Stimulated activated CD4-positive, alpha-beta T cell treated with anti-CD3 and anti-CD28 coated beads, Interleukin-4, amount 100 ng/mL, for 4 hours (primary cell): ENCODE data around the gene ARL8A.
"Not testable (repeated sequence)": the region's sequence is repeated elsewhere in the genome, so short reads cannot be mapped to it uniquely, and the experiment has no call there.

Experiments used
- DNase-seq, 2 experiments: peaks; one replicate each; pipeline ENCODE4 v3.0.0-alpha.2; 2020

Gene ARL8A

DNA sequence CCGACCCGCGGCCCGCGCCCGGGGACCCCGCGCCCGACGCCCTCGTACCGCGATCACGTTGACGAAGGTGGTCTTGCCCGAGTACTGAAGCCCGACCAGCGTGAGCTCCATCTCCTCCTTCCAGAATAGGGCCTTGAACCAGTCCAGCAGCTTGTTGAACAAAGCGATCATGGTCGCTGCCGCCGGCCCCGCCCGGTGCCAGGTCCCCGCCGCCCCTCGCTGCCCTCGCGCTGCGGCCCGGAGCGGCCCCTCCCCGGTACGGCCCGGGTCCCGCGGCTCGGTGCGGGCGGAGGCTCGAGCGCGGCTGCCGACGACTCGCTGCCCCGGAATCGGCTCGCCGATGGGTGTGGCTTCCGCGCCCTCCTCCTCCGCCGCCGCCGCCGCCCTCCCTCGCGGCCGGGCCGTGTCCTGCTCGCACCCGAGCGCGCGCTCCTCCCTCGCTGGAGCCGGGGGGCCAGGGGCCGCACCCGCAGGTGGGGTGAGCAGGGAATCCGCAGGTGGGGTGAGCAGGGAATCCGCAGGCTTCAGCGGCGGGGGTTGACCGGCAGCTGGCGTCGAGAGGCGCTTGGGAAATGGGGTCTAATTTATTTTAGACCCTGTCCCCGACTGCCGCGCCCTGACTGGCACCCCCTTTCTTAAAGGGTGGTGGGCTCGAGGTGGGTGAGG lies at the start of gene ARL8A:
TSS of gene ARL8A (minus strand) at position 336 of the 666 bp plus-strand sequence. CDS start at position 171, 165 bp downstream.
- peak; percentile 58 to 72 for DNase-seq

DNA sequence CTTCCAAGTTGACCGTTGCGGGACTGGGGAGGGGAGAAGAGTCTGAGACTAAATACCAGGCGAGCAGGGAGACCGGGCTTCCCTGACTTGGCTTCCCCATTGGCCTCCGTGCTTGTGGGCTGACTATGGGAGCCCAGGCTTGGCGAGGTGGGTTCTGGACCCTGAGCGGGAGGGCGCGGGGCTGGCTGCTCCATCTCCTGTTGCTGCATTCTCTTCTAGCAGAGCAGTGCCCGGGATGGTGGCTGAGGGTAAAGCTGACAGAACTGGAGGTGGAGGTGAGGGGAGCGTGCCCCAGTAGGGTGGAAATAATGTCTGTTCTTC lies 49.8 kb upstream of the ARL8A start:
- no peak for DNase-seq

DNA sequence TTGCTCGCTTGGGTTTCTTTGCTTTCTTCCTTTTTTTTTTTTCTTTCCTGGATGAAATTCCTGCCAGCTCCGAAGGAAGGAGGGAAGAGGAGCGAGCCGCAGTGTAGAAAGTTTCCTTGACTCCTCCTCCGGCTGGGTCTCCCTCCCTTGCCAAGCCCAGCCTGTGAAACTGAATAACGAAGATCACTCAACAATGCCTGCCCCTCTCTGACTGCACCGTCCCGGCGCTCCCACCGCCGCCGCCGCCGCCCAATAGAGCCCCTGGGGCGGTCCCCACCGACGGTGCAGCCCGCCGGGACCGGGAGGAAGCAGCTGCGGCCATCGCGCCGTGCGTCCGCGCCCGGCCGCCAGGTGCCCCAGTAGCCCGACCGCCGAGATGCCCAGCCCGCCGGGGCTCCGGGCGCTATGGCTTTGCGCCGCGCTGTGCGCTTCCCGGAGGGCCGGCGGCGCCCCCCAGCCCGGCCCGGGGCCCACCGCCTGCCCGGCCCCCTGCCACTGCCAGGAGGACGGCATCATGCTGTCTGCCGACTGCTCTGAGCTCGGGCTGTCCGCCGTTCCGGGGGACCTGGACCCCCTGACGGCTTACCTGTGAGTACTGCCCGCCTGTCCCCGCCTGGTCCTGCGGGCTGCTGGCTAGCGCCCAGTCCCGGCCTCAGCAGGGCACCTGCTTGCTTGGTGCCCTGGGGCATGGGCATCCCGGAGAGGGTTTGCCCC lies 49.2 kb upstream of the ARL8A start, which contains the start of gene LGR6:
TSS of gene LGR6 (plus strand) at position 186 of the 714 bp plus-strand sequence. CDS start at position 377, 191 bp downstream.
- DNase-seq: no peak

DNA sequence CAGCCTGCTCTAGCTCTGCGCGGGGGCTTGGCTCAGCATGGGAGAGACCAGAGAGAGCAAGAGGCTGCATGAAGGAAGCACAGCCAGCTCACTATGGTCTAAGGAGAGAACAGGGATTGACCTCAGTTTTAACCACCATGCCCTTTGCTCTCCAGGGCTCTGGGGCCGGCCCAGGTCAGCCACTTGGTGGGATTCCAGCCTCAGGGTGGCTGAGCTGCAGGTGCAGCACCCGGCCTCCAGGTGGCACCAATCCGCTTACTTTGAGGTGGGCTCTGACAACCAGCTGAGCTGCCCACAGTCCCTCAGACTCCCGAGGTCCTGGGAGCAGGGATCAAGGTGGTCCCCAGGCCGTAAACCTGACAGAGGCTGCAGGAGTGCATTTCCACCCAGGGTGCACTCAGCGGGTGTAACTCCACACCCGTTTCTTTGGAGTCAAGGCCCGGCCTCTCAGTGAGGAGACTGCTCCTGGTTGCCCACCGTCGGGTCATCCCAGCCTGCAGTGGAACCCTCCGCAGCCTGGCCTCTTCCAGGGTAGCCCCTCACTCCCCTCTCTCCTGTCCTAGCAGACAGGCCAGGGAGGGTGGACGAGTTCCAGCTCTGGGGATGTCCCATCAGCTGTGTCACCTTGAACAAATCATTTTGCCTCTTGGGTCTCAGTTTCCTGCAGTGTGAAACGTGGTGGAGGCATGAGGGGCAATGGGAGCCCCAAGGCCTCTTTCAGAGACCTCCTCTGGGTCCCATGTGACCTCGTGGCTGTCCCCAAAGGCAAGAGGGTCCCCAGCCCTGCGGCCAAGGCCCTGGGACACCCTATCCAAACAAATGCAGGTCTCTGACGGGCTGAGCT lies 48.5 kb upstream of the ARL8A start:
- peak; percentile 29 to 56 for DNase-seq

DNA sequence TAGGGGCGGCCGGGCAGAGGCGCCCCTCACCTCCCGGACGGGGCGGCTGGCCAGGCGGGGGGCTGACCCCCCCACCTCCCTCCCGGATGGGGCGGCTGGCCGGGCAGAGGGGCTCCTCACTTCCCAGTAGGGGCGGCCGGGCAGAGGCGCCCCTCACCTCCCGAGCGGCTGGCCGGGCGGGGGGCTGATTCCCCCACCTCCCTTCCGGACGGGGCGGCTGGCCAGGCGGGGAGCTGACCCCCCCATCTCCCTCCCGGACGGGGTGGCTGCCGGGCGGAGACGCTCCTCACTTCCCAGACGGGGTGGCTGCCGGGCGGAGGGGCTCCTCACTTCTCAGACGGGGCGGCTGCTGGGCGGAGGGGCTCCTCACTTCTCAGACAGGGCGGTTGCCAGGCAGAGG lies 46.9 kb upstream of the ARL8A start:
- not testable (repeated sequence) for DNase-seq

DNA sequence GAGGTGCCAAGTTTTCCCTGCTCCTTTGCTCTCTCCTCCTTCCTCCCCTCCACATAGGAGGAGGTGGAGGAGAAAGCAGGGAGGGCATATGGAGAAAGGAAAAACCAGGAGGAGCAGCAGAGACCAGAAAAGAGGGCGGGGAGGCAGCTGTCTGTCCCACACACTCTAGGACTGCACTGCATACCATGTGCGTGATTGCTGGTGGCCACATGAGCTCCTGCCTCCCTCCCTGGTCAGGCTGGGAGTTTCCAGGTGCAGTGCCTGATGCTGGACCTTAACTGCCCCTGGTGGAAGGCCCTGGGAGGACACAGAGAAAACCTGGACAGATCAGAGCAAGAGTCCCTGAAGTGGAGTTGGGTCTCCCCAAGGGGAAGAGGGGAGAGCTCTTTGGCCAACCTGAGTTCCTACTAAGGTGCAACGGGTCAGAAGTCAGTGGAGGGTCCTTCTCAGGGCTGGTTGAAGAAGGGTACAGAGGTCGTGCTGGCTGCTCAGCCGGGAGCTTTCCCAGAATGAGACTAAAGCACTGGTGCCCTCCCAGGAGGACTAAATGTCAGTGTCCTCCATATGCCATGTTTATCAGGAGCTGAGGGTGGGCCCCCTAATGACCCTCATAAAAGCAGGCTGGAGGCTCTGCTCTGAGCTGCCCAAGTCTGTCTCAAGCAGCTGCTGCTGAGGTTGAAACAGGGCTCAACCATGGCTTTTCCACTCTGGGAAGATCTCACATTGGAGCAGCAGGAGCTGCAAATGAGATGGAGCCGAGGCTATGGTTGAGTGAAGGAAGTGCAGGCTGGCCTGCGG lies 45.6 kb upstream of the ARL8A start:
- DNase-seq: no peak

DNA sequence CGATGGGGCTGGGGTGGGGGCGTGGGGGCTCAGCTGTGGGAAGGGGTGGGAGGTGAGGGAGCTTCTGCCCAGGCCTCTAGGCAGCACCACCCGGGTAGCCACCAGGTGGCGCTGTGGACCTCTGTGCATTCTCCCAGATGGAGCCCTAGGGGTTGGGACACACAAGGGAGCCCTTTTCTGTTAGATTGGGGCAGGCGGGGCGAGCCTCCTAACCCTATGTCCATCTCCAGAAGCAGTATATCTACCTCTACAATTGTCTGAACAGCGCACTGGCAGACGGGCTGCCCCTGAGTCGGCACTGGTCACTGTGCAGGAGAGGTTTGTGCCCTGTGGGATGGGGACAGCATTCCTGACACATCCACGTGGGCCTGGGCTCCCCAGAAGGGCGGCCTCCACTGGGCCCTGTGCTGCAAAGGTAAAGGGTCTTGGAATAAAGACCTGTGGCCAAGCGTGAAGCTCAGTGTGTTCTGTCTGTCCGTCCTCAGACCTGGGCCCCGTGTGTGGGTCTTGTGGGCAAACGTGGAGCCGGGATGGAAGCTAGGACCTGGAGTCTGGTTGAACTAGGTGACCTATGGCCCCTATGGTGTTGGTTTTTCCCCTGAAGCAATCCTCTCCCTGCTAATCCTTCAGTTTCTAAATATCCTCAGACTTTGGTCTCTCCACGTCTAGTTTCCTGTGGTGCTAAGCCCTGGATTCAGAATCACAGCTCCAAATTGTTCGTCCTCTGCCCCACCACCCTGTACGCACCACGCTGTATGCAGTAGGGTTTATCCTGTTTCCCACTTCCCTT lies 44.7 kb upstream of the ARL8A start:
- DNase-seq: peak; percentile 58 to 81

DNA sequence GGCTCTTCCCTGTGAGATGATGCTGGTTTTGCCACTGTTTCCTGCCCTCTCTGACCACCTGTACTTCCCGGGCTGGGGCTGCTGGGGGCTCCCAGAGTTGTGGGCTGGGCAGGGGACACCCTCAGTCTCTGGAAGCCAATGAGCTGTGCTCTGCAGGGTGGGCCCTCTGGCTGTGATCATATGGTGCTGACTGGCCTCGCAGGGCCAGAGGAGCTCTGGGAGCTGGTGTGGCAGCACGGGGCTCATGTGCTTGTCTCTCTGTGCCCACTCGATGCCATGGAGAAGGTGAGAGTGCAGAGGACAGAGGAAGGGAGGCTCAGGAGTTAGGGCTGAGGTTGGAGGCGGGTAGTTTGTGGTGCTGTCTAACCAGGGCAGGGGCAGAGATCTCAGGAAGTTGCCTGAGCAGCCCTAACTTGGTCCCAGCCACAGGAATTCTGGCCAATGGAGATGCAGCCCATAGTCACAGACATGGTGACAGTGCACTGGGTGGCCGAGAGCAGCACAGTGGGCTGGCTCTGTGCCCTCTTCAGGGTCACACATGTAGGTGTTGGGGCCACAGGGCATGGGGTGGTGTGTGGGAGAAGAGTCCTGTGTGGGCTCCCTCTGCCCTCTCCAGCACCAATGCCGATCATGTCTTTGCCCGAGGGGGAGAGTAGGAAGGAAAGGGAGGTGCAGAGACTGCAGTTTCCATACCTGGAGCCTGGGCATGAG lies 43.3 kb upstream of the ARL8A start:
- DNase-seq: no peak

DNA sequence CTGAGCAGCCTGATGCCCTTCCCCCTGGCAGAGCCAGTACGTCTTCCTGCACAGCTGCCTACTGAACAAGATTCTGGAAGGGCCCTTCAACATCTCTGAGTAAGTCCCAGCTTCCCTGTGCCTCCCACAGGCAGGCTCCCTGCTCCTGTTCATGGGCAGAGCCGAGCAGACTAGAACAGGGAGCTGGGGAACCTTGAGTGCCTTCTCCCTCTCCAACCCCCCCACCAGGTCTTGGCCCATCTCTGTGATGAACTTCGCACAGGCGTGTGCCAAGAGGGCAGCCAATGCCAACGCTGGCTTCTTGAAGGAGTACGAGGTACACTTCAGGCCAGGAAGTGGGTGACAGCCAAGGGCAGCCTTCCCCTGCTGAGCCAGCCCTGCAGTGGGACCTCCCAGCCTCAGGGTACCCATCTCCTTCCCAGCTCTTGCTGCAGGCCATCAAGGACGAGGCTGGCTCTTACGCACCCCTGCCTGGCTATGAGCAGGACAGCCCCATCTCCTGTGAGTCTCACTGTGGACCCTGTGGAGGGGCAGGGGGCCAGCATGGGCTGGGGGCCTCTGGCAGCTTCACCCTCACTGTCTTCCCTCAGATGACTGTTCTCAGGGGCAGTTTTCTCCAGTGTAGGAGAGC lies 42.6 kb upstream of the ARL8A start:
- DNase-seq: no peak

DNA sequence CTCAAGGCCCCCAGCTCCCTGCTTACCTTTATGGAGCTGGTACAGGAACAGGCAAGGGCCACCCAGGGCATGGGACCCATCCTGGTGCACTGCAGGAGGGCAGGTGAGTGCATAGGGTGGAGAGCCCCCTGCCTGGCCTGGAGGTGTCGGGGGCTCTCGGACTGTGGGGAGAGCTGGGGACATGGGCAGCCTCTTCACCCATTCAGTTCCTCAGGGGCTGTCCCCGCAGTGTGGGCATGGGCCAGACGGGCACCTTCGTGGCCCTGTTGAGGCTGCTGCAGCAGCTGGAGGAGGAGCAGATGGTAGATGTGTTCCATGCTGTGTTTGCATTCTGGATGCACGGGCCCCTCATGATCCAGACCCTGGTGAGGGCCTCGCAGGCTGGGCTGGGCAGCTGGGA lies 41.8 kb upstream of the ARL8A start:
- DNase-seq: no peak

DNA sequence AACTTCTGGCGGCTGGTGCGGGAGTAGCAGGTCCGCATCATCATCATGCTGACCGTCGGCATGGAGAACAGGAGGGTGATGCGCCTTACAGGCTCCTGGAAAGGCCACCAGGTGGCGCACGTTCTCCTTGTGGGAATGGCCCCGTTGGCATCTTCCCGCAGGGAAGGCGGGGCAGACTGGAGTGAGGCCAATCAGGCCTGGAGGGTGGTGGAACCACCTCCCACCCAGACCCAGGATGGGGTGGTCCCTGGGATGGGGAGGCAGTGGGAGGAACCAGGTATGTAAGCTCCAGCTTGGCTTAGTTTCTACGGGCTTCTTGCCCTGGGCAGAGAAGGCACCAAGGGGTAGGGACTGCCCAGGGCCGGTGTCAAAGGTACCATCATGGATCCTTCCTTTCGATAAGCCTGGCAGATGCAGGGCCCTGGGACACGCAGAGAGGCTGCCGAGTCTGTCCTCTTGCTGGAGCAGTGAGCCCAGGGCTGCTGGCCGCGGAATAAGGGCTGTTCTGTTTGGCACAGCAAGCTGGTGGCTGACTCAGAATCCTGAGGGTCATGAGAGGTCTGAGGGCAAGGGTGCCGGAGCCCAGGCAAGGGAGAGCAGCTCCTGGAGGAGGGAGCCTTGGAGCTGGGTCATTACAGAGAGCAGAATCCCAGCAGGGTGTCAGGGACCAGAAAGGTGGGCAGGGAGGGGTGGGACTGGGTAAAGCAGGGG lies 40.4 kb upstream of the ARL8A start:
- peak; percentile 54 to 69 for DNase-seq

DNA sequence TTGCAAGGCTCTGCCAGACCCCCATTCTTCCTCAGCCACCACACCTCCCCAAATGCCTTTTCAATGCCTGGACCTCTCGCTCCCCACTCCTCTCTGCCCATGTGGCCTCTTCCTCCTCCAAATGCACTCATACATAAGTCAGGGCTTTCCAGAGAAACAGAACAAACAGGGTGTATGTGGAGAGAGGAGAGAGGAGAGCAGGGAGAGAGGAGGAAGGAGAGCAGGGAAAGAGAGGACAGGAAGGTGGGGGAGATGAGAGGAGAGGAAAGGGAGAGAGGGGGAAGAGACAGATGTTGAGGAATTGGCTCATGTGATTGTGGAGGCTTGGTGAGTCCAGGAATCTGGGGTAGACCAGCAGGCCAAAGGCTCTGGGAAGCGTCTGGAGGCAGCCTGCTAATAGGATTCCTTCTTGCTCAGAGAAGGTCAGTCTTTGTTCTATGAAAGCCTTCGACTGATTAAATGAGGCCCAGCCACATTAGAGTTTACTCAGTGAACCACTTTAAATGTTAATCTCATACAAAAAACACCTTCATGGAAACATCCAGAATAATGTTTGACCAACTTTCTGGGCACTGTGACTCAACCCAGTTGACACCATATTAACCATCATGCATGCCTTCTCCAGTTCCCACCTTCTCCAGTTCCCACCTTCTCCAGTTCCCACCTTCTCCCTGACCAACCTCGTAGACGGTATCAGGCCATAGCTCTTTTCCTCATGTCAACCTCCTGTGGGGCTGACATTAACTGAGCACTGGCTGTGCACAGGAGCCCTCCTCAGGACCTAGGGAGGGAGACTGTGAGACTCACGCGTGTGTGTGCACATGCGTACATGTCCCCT lies 37.7 kb upstream of the ARL8A start:
- no peak for DNase-seq

DNA sequence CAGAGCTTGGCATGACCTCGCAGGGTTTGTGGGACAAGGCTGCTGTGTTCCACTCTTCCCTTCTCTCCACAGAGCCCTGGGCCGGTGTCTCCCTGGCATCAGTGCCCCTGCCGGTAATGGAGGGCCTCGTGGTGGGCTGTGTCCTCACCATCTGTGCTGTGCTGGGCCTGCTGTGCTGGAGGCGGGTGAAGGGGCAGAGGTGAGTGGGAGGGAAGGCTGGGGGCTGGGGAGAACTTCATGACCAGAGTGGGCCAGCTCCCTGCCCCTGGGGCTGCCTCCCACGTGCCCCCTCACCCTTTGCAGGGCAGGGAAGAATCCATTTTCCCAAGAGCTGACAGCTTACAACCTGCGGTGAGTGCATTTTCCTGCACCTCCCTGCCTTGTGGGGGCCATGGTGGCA lies 37.0 kb upstream of the ARL8A start:
- no peak for DNase-seq

DNA sequence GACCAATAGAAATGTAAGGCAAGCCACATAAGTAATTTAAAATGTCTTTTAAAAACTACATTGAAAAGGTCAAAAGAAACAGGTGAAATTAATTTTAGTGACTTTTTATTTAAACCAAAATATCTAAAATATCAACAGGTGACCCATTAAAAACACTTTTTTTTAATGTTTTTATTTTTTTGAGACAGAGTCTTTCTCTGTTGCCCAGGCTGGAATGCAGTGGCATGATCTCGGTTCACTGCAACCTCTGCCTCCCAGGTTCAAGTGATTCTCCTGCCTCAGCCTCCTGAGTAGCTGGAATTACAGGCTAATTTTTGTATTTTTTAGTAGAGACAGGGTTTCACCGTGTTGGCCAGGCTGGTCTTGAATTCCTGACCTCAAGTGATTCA lies 36.2 kb upstream of the ARL8A start:
- DNase-seq: not testable (repeated sequence)

DNA sequence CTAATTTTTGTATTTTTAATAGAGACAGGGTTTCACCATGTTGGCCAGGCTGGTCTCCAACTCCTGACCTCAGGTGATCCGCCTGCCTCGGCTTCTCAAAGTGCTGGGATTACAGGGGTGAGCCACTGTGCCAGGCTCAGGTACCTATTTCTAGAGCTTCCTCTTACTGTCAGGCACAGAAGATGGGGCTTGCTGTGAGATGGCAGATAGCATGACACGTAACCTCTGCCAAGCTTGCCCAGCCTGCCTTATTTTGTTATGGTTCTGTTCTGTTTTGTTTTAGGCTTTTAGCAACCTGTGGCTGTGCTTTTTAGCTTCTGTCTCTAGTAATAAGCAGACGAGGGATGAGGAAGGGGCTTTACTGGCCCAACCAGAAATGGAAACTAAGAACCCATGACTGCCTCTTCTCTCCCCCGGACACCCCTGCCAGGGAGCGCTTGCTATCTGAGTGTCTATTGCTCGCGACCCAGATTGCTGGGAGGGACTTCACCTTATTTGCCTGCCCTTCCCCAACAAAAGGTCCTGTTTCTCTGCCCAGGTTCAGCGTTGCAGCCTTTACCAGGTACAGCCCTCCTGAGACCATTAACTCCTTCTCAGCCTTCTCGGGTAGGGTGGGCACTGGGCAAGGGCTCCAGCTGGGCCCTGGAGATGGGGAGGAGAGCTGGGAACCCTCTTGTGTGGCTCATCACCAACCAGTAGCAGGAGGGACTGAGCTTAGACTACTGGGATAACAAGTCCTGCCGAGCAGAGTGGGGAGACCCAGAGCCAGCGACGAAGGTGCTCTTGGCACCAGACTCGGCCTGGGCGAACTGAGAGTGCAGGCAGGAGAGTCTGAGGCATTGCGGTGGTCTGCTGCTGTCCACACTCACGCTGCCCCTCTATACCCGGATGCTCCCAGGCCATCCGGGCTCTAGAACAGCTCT lies 35.6 kb upstream of the ARL8A start:
- DNase-seq: no peak

DNA sequence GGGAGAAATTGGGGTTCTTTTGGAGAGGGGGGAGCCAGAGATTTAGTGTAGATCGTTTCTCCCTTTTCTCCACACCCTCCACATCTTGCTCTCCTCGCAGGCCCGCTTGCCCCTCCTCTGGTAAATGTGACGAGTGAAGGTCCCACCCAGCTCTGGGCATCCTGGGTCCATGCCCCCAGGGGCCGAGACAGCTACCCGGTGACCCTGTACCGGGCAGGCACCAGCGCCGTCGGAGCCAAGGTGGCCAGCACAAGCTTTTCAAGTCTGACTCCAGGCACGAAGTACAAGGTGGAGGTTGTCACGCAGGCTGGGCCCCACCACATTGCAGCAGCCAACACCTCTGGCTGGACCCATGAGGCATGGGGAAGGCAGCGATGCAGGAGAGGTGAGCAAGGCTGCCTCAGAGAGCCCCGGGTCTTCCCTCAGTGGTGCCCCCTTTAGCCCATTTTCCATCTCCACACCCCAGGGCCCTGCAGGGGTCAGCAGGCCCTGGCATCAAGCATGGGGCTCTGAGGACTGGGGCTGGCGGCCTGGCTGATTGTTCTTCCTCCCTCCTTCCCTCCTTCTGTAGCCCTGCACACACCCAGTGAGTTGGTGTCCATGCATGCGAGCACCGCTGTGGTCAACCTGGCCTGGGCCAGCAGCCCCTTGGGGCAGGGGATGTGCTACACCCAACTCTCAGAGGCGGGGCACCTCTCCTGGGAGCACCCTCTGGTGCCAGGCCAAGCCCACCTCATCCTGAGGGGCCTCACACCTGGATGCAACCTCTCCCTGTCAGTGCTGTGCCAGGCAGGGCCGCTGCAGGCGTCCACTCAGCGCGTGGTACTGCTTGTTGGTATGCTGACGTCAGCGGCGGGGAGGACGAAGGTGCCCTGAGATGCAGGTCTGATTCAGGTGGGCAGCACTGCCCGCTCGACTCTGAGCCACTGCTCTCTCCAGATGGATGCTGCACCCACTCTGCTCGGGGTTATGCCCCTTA lies 32.7 kb upstream of the ARL8A start:
- no peak for DNase-seq

DNA sequence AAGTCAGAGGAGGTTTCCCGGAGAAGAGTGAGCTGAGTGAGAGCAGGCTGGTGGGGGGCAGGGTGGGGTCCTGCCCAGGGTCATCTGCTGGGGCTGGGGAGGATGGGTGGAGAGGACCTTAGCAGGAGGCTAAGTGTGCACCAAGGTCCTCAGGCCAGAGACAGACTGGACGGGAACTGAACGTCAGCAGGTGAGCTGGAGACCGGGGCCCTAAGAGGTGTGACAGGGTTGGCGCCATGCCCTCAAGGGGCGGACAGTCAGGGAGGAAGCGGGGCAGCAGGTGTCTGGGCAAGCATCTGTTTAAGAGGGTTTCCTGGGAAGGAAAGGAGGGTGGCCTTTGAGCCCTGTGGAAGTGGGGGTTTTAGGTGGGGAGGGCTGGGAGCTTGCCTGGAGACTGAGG lies 29.5 kb upstream of the ARL8A start:
- no peak for DNase-seq
